ENCODE results near the gene GPR180.

GRCh38 chr13:94682229-94682628, 80.6 kb downstream of the GPR180 start:
- TF ChIP-seq ZNF317 (CRISPR knock-in tag; IDR thresholded peaks at IDR 0.05; ENCODE audit: borderline replicate concordance, low read depth) (no peak), CTCF (IDR thresholded peaks at IDR 0.05) (no peak), TCF7 (CRISPR knock-in tag; IDR thresholded peaks at IDR 0.05; ENCODE audit: low read depth) (no peak), ZBTB21 (CRISPR knock-in tag; IDR thresholded peaks at IDR 0.05; ENCODE audit: borderline replicate concordance) (no peak), TEAD4 (CRISPR knock-in tag; IDR thresholded peaks at IDR 0.05) (no peak)
- TF ChIP-seq, protein P1, sequence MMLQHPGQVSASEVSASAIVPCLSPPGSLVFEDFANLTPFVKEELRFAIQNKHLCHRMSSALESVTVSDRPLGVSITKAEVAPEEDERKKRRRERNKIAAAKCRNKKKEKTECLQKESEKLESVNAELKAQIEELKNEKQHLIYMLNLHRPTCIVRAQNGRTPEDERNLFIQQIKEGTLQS (CRISPR knock-in tag; conservative IDR thresholded peaks at IDR 0.05): no peak

Measured in WTC11 (cell line).